HT1080 (cell line): ENCODE measurements around the gene PODXL. TPM values are rescaled to one million over a fixed set of nuclear protein-coding genes. Genes with fewer than 3 reads are reported as not detected.

Experiments used
- DNase-seq: peaks from one replicate; pipeline ENCODE4 v3.0.0-alpha.2; 2015; ENCODE audit warnings: low read depth
- total RNA-seq: library from RNA; depleted of rRNA; stranded (reverse); fragments of >200 nt; shearing (Covaris generic); gene quantifications from 2 replicates; pipeline ENCODE4 v1.2.3, GENCODE V29; 2014; rRNA removed

The PODXL gene
- total RNA-seq, 1 experiment from 2014 or later: 131 TPM

GRCh38 chr7:131455001-131455400, 101.4 kb downstream of the PODXL start:
- no peak for DNase-seq

DNA sequence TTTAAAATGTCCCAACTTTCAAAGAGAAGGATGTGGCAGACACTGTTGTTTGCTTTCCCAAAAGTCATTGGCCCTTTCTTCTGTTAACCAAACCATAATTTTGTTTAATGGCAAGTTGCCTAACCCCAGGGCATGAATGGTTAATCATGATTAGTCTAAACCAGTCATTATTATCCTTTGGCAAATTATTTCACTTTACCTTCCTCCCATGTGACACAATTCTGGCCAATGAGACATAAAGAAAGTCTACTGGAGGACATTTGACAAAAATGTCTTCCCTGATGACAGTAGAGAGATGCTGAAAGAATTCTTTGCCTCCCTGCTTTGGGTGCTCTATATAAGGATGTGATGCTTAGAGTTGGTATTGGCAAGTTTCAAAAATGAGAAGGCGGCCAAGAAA, 101.9 kb downstream of the PODXL start:
- DNase-seq: no peak

Other genes starting within 250 kb of the PODXL start
- 19.0 and 30.0 TPM in 2 replicates for gene MKLN1, start 228.8 kb downstream of the PODXL start, total RNA-seq